Left cardiac atrium (tissue), 4 donors: ENCODE results near the gene HOXB3. TPM values are rescaled to one million over a fixed set of nuclear protein-coding genes. Genes with fewer than 3 reads are reported as not detected.

Source experiments
- ATAC-seq, 2 donors: fragments of 200-7000 bp; cut with Tn5 transposase; one replicate each; pipeline ENCODE4 v1.9.1; 2020; ENCODE audit warnings: mild to moderate bottlenecking in 2 of 2, moderate library complexity in 2 of 2
- DNase-seq: peaks from one replicate; pipeline ENCODE4 v3.0.0-alpha.2; 2020
- intact Hi-C, 2 donors: fragments of 100-400 bp; cut with DNase I; formaldehyde crosslinking; loops; one replicate each; pipeline versions ENCODE4 v1.14.1 to v1.15.1; 2022 to 2023
- total RNA-seq, 2 donors: library from RNA; stranded (reverse); fragmentation: NEBNext Ultra II Directional; extraction: Animal tissue kit (Norgen Biotek cat#: 25700); gene quantifications; one replicate each; pipeline ENCODE4 v1.2.1, GENCODE V29; 2021
- donor health status: DM: no; HTN: yes; CAD: no.
- donor health status: DM: no; HTN: yes; CAD: no; lungs with severe emphysema.
- donor health status: DM: yes; HTN: yes; CAD: no.
- donor health status: Dilated cardiomyopathy.

HOXB3 gene
- total RNA-seq, 2 donors from 2014 or later, result 1.2 to 2.8 TPM

GRCh38 chr17:48565022-48565554, 25.0 kb downstream of the HOXB3 start:
- DNase-seq, result no peak
- no peak for ATAC-seq
- intact Hi-C loops, result no loop called here

GRCh38 chr17:48564188-48565021, 25.6 kb downstream of the HOXB3 start:
- intact Hi-C loops, result no loop called here
- DNase-seq, result no peak
- peak; percentile 70 to 71 for ATAC-seq

- DNase-seq, result no peak
- ATAC-seq, result no peak
- intact Hi-C loops, result no loop called here
Measured at GRCh38 chr17:48563867-48564187, 26.2 kb downstream of the HOXB3 start.

GRCh38 chr17:48563385-48563838, 26.6 kb downstream of the HOXB3 start:
- DNase-seq (no peak), ATAC-seq (no peak)
- intact Hi-C loops, result no loop called here

- intact Hi-C loops, result no loop called here
- no peak for ATAC-seq
- no peak for DNase-seq
Measured at GRCh38 chr17:48562934-48563333, 27.1 kb downstream of the HOXB3 start.

GRCh38 chr17:48561884-48562810, 27.9 kb downstream of the HOXB3 start:
- ATAC-seq (no peak), DNase-seq (no peak)
- intact Hi-C loops, result no loop called here

- DNase-seq (no peak), ATAC-seq (no peak)
Measured at GRCh38 chr17:48559840-48560817, 29.9 kb downstream of the HOXB3 start.

GRCh38 chr17:48559122-48559839, 30.8 kb downstream of the HOXB3 start:
- intact Hi-C loops, result no loop called here
- ATAC-seq (no peak), DNase-seq (no peak)

More at GRCh38 chr17:48559840-48560817, 29.9 kb downstream of the HOXB3 start:
- intact Hi-C loops, result no loop called here

- intact Hi-C loops, result no loop called here
- DNase-seq (no peak), ATAC-seq (no peak)
Measured at GRCh38 chr17:48558831-48559121, 31.3 kb downstream of the HOXB3 start.

GRCh38 chr17:48558057-48558830, 31.8 kb downstream of the HOXB3 start:
- ATAC-seq (no peak), DNase-seq (no peak)
- intact Hi-C loops, result no loop called here

- intact Hi-C loops, result no loop called here
- DNase-seq, result no peak
- ATAC-seq, result no peak
Measured at GRCh38 chr17:48556576-48557401, 33.3 kb downstream of the HOXB3 start.

- intact Hi-C loops, result no loop called here
- ATAC-seq (no peak), DNase-seq (no peak)
Measured at GRCh38 chr17:48556229-48556575, 33.8 kb downstream of the HOXB3 start.

GRCh38 chr17:48555258-48556228, 34.5 kb downstream of the HOXB3 start:
- intact Hi-C loops, result no loop called here
- peak; percentile 53 to 76 for ATAC-seq
- no peak for DNase-seq

- ATAC-seq (peak; percentile 4 to 6), DNase-seq (no peak)
- intact Hi-C loops, result no loop called here
Measured at GRCh38 chr17:48554412-48555257, 35.4 kb downstream of the HOXB3 start.

GRCh38 chr17:48553826-48554225, 36.2 kb downstream of the HOXB3 start:
- intact Hi-C loops, result no loop called here
- no peak for DNase-seq
- no peak for ATAC-seq
